Measurements from ENCODE around the gene B3GNT3. TPM values are rescaled to one million over a fixed set of nuclear protein-coding genes. Genes with fewer than 3 reads are reported as not detected.

The B3GNT3 gene
- total RNA-seq, 1 experiment from 2014 or later: 1.9 TPM

- TF ChIP-seq ZSCAN18 (CRISPR knock-in tag; IDR thresholded peaks at IDR 0.05): no peak
- TF ChIP-seq PREB (CRISPR knock-in tag; IDR thresholded peaks at IDR 0.05; ENCODE audit: borderline replicate concordance): no peak
- TF ChIP-seq CTCF (IDR thresholded peaks at IDR 0.05): no peak
These were observed 51.2 kb downstream of the B3GNT3 start (continued) for GRCh38 chr19:17846146-17846545.

GRCh38 chr19:17847538-17848366, 52.8 kb downstream of the B3GNT3 start, which contains the start of gene JAK3:
TSS of gene JAK3 (minus strand) at chr19:17847982. CDS start at chr19:17844417, 3,565 bp downstream.
- TF ChIP-seq PRDM15 (CRISPR knock-in tag; IDR thresholded peaks at IDR 0.05) (peak; percentile 29; the same call in 1 of the 2 replicates), MAX (CRISPR knock-in tag; IDR thresholded peaks at IDR 0.05) (0 out of 2 replicates have a peak, but pooled peaks have one; percentile 13), STAT6 (CRISPR knock-in tag; conservative IDR thresholded peaks at IDR 0.05; ENCODE audit: low read depth) (no peak), CTCF (IDR thresholded peaks at IDR 0.05) (no peak), HMGXB4 (CRISPR knock-in tag; IDR thresholded peaks at IDR 0.05) (no peak)
- peaks cover 7% of the 10 kb centered on the region for H3K9me3 Mint-ChIP-seq
- H3K4me3 Mint-ChIP-seq: peak within 1 kb of the TSS; percentile 49; the same call in 1 of the 2 replicates
- ChIA-PET POLR2A (interaction anchor here (0.6 kb wide), 1 partner anchor 10 kb away, joined by 3 read pairs; no protein-coding TSS in a partner anchor), CTCF (interaction anchor here (1.0 to 1.9 kb wide), 3 partner anchors 12 to 84 kb away, joined by 3 to 14 read pairs (median 3); partner anchors contain the start of gene RPL18A)
- no peak within 1 kb of the TSS; the same call in 1 of the 2 replicates for H3K27ac Mint-ChIP-seq
- ATAC-seq (peak; percentile 84), DNase-seq (ENCODE audit: low spot score) (peak; percentile 90)
- H3K4me1 Mint-ChIP-seq: no peaks in the 10 kb centered on the region
- H3K36me3 Mint-ChIP-seq: no peaks in the 10 kb centered on the region
- peaks cover 43% of the 10 kb centered on the region for H3K27me3 Mint-ChIP-seq (ENCODE audit: low read depth)

Measured in WTC11 (cell line).